OCI-LY3 (cell line): ENCODE data around the gene RNASE12.

Source experiments
- H2AFZ ChIP-seq: fragments of 200-600, 300-600 bp; shearing (Covaris generic); 2 replicates; pipeline ENCODE4 v1.6.0; 2014; ENCODE audit warnings: antibody characterized with exemption, low read depth, low read length
- H3K27ac ChIP-seq: fragments of 200-600, 300-600 bp; sonication (generic); 2 replicates; pipeline ENCODE4 v1.5.1; 2014; ENCODE audit warnings: mild to moderate bottlenecking, low read length, moderate library complexity, mixed read lengths
- H3K27me3 ChIP-seq: fragments of 200-600, 300-600 bp; sonication (generic); 2 replicates; pipeline ENCODE4 v1.6.1; 2014; ENCODE audit warnings: low read depth, low read length, mixed read lengths
- H3K36me3 ChIP-seq: fragments of 200-600, 300-600 bp; sonication (generic); replicated peaks from 2 replicates; pipeline ENCODE3; 2014; ENCODE audit warnings: low read depth, low read length, mixed read lengths
- H3K4me1 ChIP-seq: fragments of 300-600, 200-600 bp; sonication (generic); 2 replicates; pipeline ENCODE4 v1.6.1; 2014; ENCODE audit warnings: low read length, mixed read lengths
- H3K4me2 ChIP-seq: fragments of 200-600, 300-600 bp; sonication (generic); 2 replicates; pipeline ENCODE4 v1.6.1; 2014; ENCODE audit warnings: low read length, mixed read lengths
- H3K4me3 ChIP-seq: fragments of 300-600, 200-600 bp; sonication (generic); 2 replicates; pipeline ENCODE4 v1.5.1; 2014; ENCODE audit warnings: antibody characterized with exemption, mild to moderate bottlenecking, low read length, moderate library complexity
- H3K79me2 ChIP-seq: fragments of 300-600, 200-600 bp; shearing (Covaris generic); 2 replicates; pipeline ENCODE4 v1.6.1; 2014; ENCODE audit warnings: mild to moderate bottlenecking, low read length, mixed read lengths
- H3K9ac ChIP-seq: fragments of 300-600, 200-600 bp; shearing (Covaris generic); 2 replicates; pipeline ENCODE4 v1.6.0; 2014; ENCODE audit warnings: mild to moderate bottlenecking, low read length, moderate library complexity
- H3K9me3 ChIP-seq: fragments of 200-600, 300-600 bp; shearing (Covaris generic); 2 replicates; pipeline ENCODE4 v1.6.1; 2014; ENCODE audit warnings: low read length, mixed read lengths; ENCODE audit not compliant: insufficient read depth
- H4K20me1 ChIP-seq: fragments of 200-600, 300-600 bp; sonication (generic); 2 replicates; pipeline ENCODE4 v1.6.1; 2016; ENCODE audit warnings: low read length, mixed read lengths; ENCODE audit not compliant: insufficient read depth
- CTCF ChIP-seq: fragments of 200-600, 300-600 bp; sonication (generic); IDR thresholded peaks from 2 replicates; pipeline ENCODE4 v1.5.1; 2014; ENCODE audit warnings: antibody characterized with exemption, low read length, low read depth
- EZH2phosphoT487 ChIP-seq: fragments of 200-600 bp; shearing (Covaris generic); IDR thresholded peaks from 2 replicates; pipeline ENCODE4 v1.6.1; 2018; ENCODE audit warnings: antibody characterized with exemption, mixed run types, low read depth

Gene RNASE12

GRCh38 chr14:20606190-20606901 is 15.2 kb upstream of the RNASE12 start:
- H3K4me3 ChIP-seq = no peak overlapping the region
- no peak overlapping the region for H2AFZ ChIP-seq
- H4K20me1 ChIP-seq = no peaks in the 10 kb centered on the region
- H3K4me1 ChIP-seq = peaks cover 28% of the 10 kb centered on the region
- H3K79me2 ChIP-seq = no peaks in the 10 kb centered on the region
- H3K9me3 ChIP-seq = no peaks in the 10 kb centered on the region
- H3K9ac ChIP-seq = no peak overlapping the region
- TF ChIP-seq CTCF (peak; percentile 60), EZH2phosphoT487 (no peak)
- H3K27me3 ChIP-seq = peaks cover 5% of the 10 kb centered on the region; the same call in 1 of the 2 replicates
- no peak overlapping the region for H3K27ac ChIP-seq
- H3K36me3 ChIP-seq = no peaks in the 10 kb centered on the region
- H3K4me2 ChIP-seq = no peak overlapping the region

GRCh38 chr14:20603813-20604690 is 12.9 kb upstream of the RNASE12 start:
- no peak overlapping the region for H3K4me2 ChIP-seq
- H3K9me3 ChIP-seq = no peaks in the 10 kb centered on the region
- no peak for TF ChIP-seq EZH2phosphoT487
- no peak for TF ChIP-seq CTCF
- no peaks in the 10 kb centered on the region for H3K27me3 ChIP-seq
- H2AFZ ChIP-seq = no peak overlapping the region
- no peaks in the 10 kb centered on the region for H4K20me1 ChIP-seq
- H3K79me2 ChIP-seq = no peaks in the 10 kb centered on the region
- no peak overlapping the region for H3K4me3 ChIP-seq
- no peak overlapping the region for H3K9ac ChIP-seq
- peaks cover 19% of the 10 kb centered on the region for H3K4me1 ChIP-seq
- no peak overlapping the region for H3K27ac ChIP-seq
- no peaks in the 10 kb centered on the region for H3K36me3 ChIP-seq

- Histone ChIP-seq H3K4me3 (no peak overlapping the region), H3K4me1 (peaks cover 6% of the 10 kb centered on the region), H4K20me1 (no peaks in the 10 kb centered on the region), H3K27me3 (no peaks in the 10 kb centered on the region), H3K27ac (no peak overlapping the region), H2AFZ (no peak overlapping the region), H3K9ac (no peak overlapping the region), H3K4me2 (no peak overlapping the region), H3K36me3 (no peaks in the 10 kb centered on the region), H3K9me3 (no peaks in the 10 kb centered on the region), H3K79me2 (no peaks in the 10 kb centered on the region)
- no peak for TF ChIP-seq EZH2phosphoT487
- TF ChIP-seq CTCF = no peak
Measured at GRCh38 chr14:20602583-20602982, 11.4 kb upstream of the RNASE12 start.

GRCh38 chr14:20601522-20601921 is 10.3 kb upstream of the RNASE12 start:
- Histone ChIP-seq H3K4me3 (no peak overlapping the region), H3K9me3 (no peaks in the 10 kb centered on the region), H4K20me1 (no peaks in the 10 kb centered on the region), H3K4me2 (no peak overlapping the region), H3K4me1 (no peaks in the 10 kb centered on the region), H3K36me3 (no peaks in the 10 kb centered on the region), H3K9ac (no peak overlapping the region), H3K27me3 (no peaks in the 10 kb centered on the region), H3K79me2 (no peaks in the 10 kb centered on the region), H2AFZ (no peak overlapping the region), H3K27ac (no peak overlapping the region)
- TF ChIP-seq CTCF = no peak
- TF ChIP-seq EZH2phosphoT487 = no peak
